ENCODE results near the gene TNFRSF18. TPM values are rescaled to one million over a fixed set of nuclear protein-coding genes. Genes with fewer than 3 reads are reported as not detected.

TNFRSF18 gene
- total and polyA plus RNA-seq, 7 experiments from 2014 or later, result 0.32 to 81.7 (median 7.6) TPM; not detected in 3

- H3K36me3 ChIP-seq (ENCODE audit: control insufficient read depth in 2 of 3, insufficient read depth in 3 of 3, low read length in 3 of 3), result peaks cover 0 to 51% (median 0%) of the 10 kb centered on the region in 3 experiments
- no peak for ATAC-seq
- Mint-ChIP-seq H3K27ac (no peak overlapping the region), H3K27me3 (no peaks in the 10 kb centered on the region), H3K4me1 (peaks cover 16 to 40% (median 30%) of the 10 kb centered on the region in 7 donors), H3K4me3 (peak overlapping the region in 1 of 10 donors; percentile 64), H3K36me3 (peaks cover 0 to 24% (median 4%) of the 10 kb centered on the region in 5 donors), H3K9me3 (peaks cover 0 to 1% (median 0%) of the 10 kb centered on the region in 11 donors)
- peaks cover 12 to 26% of the 10 kb centered on the region in 2 donors for H3K4me1 ChIP-seq (ENCODE audit: control insufficient read depth in 2 of 2, insufficient read depth in 2 of 2, low read length in 2 of 2)
- DNase-seq, result no peak
- no peaks in the 10 kb centered on the region for H3K9me3 ChIP-seq (ENCODE audit: control insufficient read depth in 2 of 3, low read length in 3 of 3)
- no peak overlapping the region for H3K4me3 ChIP-seq (ENCODE audit: low read length)
- no peak overlapping the region for H3K27ac ChIP-seq (ENCODE audit: low read depth, low read length)
- CTCF ChIA-PET, result no interaction called here
- POLR2A ChIA-PET, result interaction anchor here (0.6 to 1.4 kb wide), 2 partner anchors 71 to 381 kb away, joined by 3 to 4 read pairs; no protein-coding TSS in a partner anchor
- no peaks in the 10 kb centered on the region for H3K27me3 ChIP-seq (ENCODE audit: control insufficient read depth in 2 of 2, insufficient read depth in 2 of 2, low read length in 2 of 2)
- intact Hi-C loops (cut with micrococcal nuclease), result no loop called here
Measured at GRCh38 chr1:1228596-1229321, 22.4 kb upstream of the TNFRSF18 start.

GRCh38 chr1:1228187-1228586, 21.8 kb upstream of the TNFRSF18 start:
- Mint-ChIP-seq H3K4me1 (peaks cover 13 to 36% (median 28%) of the 10 kb centered on the region in 7 donors), H3K9me3 (no peaks in the 10 kb centered on the region), H3K4me3 (peak overlapping the region in 1 of 10 donors; percentile 64), H3K27ac (no peak overlapping the region), H3K27me3 (no peaks in the 10 kb centered on the region), H3K36me3 (peaks cover 0 to 21% (median 5%) of the 10 kb centered on the region in 5 donors)
- no peaks in the 10 kb centered on the region for H3K27me3 ChIP-seq (ENCODE audit: control insufficient read depth in 2 of 2, insufficient read depth in 2 of 2, low read length in 2 of 2)
- ATAC-seq (no peak), DNase-seq (no peak)
- intact Hi-C loops (cut with micrococcal nuclease), result no loop called here
- H3K4me3 ChIP-seq (ENCODE audit: low read length), result no peak overlapping the region
- peaks cover 0 to 56% (median 0%) of the 10 kb centered on the region in 3 experiments for H3K36me3 ChIP-seq (ENCODE audit: control insufficient read depth in 2 of 3, insufficient read depth in 3 of 3, low read length in 3 of 3)
- no peak overlapping the region for H3K27ac ChIP-seq (ENCODE audit: low read depth, low read length)
- H3K9me3 ChIP-seq (ENCODE audit: control insufficient read depth in 2 of 3, low read length in 3 of 3), result no peaks in the 10 kb centered on the region
- H3K4me1 ChIP-seq (ENCODE audit: control insufficient read depth in 2 of 2, insufficient read depth in 2 of 2, low read length in 2 of 2), result peaks cover 12 to 21% of the 10 kb centered on the region in 2 donors
- ChIA-PET CTCF (no interaction called here), POLR2A (no interaction called here)

GRCh38 chr1:1227386-1227785, 21.0 kb upstream of the TNFRSF18 start:
- ChIA-PET CTCF (no interaction called here), POLR2A (interaction anchor here (0.6 kb wide), 1 partner anchor 69 kb away, joined by 3 read pairs; no protein-coding TSS in a partner anchor)
- ATAC-seq (no peak), DNase-seq (no peak)
- Histone ChIP-seq H3K36me3 (ENCODE audit: control insufficient read depth in 2 of 3, insufficient read depth in 3 of 3, low read length in 3 of 3) (peaks cover 0 to 64% (median 2%) of the 10 kb centered on the region in 3 experiments), H3K27ac (ENCODE audit: low read depth, low read length) (no peak overlapping the region), H3K4me3 (ENCODE audit: low read length) (no peak overlapping the region), H3K9me3 (ENCODE audit: control insufficient read depth in 2 of 3, low read length in 3 of 3) (no peaks in the 10 kb centered on the region), H3K4me1 (ENCODE audit: control insufficient read depth in 2 of 2, insufficient read depth in 2 of 2, low read length in 2 of 2) (peaks cover 12 to 16% of the 10 kb centered on the region in 2 donors), H3K27me3 (ENCODE audit: control insufficient read depth in 2 of 2, insufficient read depth in 2 of 2, low read length in 2 of 2) (no peaks in the 10 kb centered on the region)
- Mint-ChIP-seq H3K36me3 (peaks cover 5 to 27% (median 11%) of the 10 kb centered on the region in 5 donors), H3K27me3 (no peaks in the 10 kb centered on the region), H3K4me1 (peaks cover 19 to 42% (median 30%) of the 10 kb centered on the region in 7 donors), H3K9me3 (no peaks in the 10 kb centered on the region), H3K27ac (no peak overlapping the region), H3K4me3 (no peak overlapping the region)
- intact Hi-C loops (cut with micrococcal nuclease), result no loop called here

GRCh38 chr1:1226566-1227362, 20.4 kb upstream of the TNFRSF18 start:
- DNase-seq, result no peak
- CTCF ChIA-PET, result no interaction called here
- peaks cover 5 to 27% (median 11%) of the 10 kb centered on the region in 5 donors for H3K36me3 Mint-ChIP-seq
- Histone ChIP-seq H3K27ac (ENCODE audit: low read depth, low read length) (no peak overlapping the region), H3K36me3 (ENCODE audit: control insufficient read depth in 2 of 3, insufficient read depth in 3 of 3, low read length in 3 of 3) (peaks cover 0 to 70% (median 3%) of the 10 kb centered on the region in 3 experiments), H3K4me1 (ENCODE audit: control insufficient read depth in 2 of 2, insufficient read depth in 2 of 2, low read length in 2 of 2) (peaks cover 12 to 16% of the 10 kb centered on the region in 2 donors), H3K27me3 (ENCODE audit: control insufficient read depth in 2 of 2, insufficient read depth in 2 of 2, low read length in 2 of 2) (no peaks in the 10 kb centered on the region), H3K4me3 (ENCODE audit: low read length) (no peak overlapping the region), H3K9me3 (ENCODE audit: control insufficient read depth in 2 of 3, low read length in 3 of 3) (no peaks in the 10 kb centered on the region)
- ATAC-seq, result no peak
- no peaks in the 10 kb centered on the region for H3K27me3 Mint-ChIP-seq
- H3K9me3 Mint-ChIP-seq, result no peaks in the 10 kb centered on the region
- H3K4me3 Mint-ChIP-seq, result no peak overlapping the region
- POLR2A ChIA-PET, result interaction anchor here (0.6 kb wide), 1 partner anchor 69 kb away, joined by 3 read pairs; no protein-coding TSS in a partner anchor
- no peak overlapping the region for H3K27ac Mint-ChIP-seq
- H3K4me1 Mint-ChIP-seq, result peaks cover 19 to 44% (median 30%) of the 10 kb centered on the region in 7 donors
- intact Hi-C loops (cut with micrococcal nuclease), result no loop called here

GRCh38 chr1:1225913-1226312, 19.5 kb upstream of the TNFRSF18 start:
- Mint-ChIP-seq H3K9me3 (no peaks in the 10 kb centered on the region), H3K4me3 (peak overlapping the region in 1 of 10 donors; percentile 19), H3K4me1 (peaks cover 19 to 43% (median 25%) of the 10 kb centered on the region in 7 donors), H3K27ac (peak overlapping the region in 1 of 9 donors; percentile 33), H3K27me3 (no peaks in the 10 kb centered on the region), H3K36me3 (peaks cover 5 to 27% (median 11%) of the 10 kb centered on the region in 5 donors)
- Histone ChIP-seq H3K9me3 (ENCODE audit: control insufficient read depth in 2 of 3, low read length in 3 of 3) (no peaks in the 10 kb centered on the region), H3K4me1 (ENCODE audit: control insufficient read depth in 2 of 2, insufficient read depth in 2 of 2, low read length in 2 of 2) (peaks cover 11 to 13% of the 10 kb centered on the region in 2 donors), H3K4me3 (ENCODE audit: low read length) (no peak overlapping the region), H3K27ac (ENCODE audit: low read depth, low read length) (no peak overlapping the region), H3K36me3 (ENCODE audit: control insufficient read depth in 2 of 3, insufficient read depth in 3 of 3, low read length in 3 of 3) (peaks cover 0 to 79% (median 3%) of the 10 kb centered on the region in 3 experiments), H3K27me3 (ENCODE audit: control insufficient read depth in 2 of 2, insufficient read depth in 2 of 2, low read length in 2 of 2) (no peaks in the 10 kb centered on the region)
- DNase-seq, result no peak
- intact Hi-C loops (cut with micrococcal nuclease), result no loop called here
- ChIA-PET POLR2A (no interaction called here), CTCF (no interaction called here)
- ATAC-seq, result no peak

- no peak overlapping the region for H3K4me3 Mint-ChIP-seq
Measured at GRCh38 chr1:1225238-1225845, 18.9 kb upstream of the TNFRSF18 start.

More at GRCh38 chr1:1225238-1225845, 18.9 kb upstream of the TNFRSF18 start:
- H3K36me3 ChIP-seq (ENCODE audit: control insufficient read depth in 2 of 3, insufficient read depth in 3 of 3, low read length in 3 of 3), result peaks cover 0 to 84% (median 3%) of the 10 kb centered on the region in 3 experiments
- H3K27ac ChIP-seq (ENCODE audit: low read depth, low read length), result no peak overlapping the region
- H3K4me1 ChIP-seq (ENCODE audit: control insufficient read depth in 2 of 2, insufficient read depth in 2 of 2, low read length in 2 of 2), result peaks cover 6 to 7% of the 10 kb centered on the region in 2 donors
- ChIA-PET CTCF (no interaction called here), POLR2A (no interaction called here)
- Mint-ChIP-seq H3K27ac (peak overlapping the region in 1 of 9 donors; percentile 33), H3K9me3 (no peaks in the 10 kb centered on the region), H3K4me1 (peaks cover 14 to 43% (median 21%) of the 10 kb centered on the region in 7 donors), H3K27me3 (no peaks in the 10 kb centered on the region), H3K36me3 (peaks cover 5 to 27% (median 11%) of the 10 kb centered on the region in 5 donors)
- no peak overlapping the region for H3K4me3 ChIP-seq (ENCODE audit: low read length)
- ATAC-seq, result no peak
- no peak for DNase-seq
- no peaks in the 10 kb centered on the region for H3K9me3 ChIP-seq (ENCODE audit: control insufficient read depth in 2 of 3, low read length in 3 of 3)
- H3K27me3 ChIP-seq (ENCODE audit: control insufficient read depth in 2 of 2, insufficient read depth in 2 of 2, low read length in 2 of 2), result no peaks in the 10 kb centered on the region
- intact Hi-C loops (cut with micrococcal nuclease), result no loop called here

Data from naive thymus-derived CD4-positive, alpha-beta T cell (primary cell).